ENCODE measurements around the gene PEX10.

Gene PEX10

DNA sequence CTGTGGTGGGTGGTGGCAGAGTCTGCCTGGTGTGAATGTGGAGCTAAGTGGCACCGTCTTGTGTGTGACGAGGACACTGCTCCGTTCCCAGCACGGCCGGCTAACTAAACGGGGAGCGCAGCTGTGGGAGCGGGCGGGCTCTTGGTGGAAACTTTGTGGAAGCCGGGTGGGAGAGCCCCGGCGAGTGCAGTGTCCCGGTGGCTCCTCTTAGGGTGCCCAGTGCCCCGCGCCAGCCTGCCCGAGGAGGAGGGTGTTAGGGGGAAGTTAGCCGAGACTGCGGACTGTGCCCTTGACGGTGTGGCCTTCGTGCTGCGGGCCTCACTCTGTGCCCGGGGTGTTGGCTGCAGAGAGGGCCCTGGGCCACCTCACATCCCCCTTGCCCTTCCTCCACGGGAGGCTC, 9.9 kb downstream of the PEX10 start:
- no peak for DNase-seq

GRCh38 chr1:2400950-2401649, 11.3 kb downstream of the PEX10 start:
- DNase-seq, result no peak

DNA sequence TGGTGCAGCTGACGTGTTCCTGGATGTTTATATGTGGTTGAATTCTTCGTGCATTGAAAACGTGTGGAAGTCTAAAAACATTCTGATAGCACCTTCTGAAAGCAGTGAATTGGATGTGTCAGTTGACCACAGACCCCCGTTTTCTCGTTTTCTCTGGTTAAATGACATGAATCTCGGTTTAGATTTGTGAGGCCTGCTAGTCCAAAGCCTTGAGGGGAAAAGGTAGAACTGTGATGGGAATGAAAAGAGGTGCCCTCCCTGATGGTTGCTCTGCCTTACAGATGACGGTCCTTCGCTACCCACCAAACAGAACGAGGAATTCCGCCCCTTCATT, 11.8 kb downstream of the PEX10 start:
- no peak for DNase-seq

DNA sequence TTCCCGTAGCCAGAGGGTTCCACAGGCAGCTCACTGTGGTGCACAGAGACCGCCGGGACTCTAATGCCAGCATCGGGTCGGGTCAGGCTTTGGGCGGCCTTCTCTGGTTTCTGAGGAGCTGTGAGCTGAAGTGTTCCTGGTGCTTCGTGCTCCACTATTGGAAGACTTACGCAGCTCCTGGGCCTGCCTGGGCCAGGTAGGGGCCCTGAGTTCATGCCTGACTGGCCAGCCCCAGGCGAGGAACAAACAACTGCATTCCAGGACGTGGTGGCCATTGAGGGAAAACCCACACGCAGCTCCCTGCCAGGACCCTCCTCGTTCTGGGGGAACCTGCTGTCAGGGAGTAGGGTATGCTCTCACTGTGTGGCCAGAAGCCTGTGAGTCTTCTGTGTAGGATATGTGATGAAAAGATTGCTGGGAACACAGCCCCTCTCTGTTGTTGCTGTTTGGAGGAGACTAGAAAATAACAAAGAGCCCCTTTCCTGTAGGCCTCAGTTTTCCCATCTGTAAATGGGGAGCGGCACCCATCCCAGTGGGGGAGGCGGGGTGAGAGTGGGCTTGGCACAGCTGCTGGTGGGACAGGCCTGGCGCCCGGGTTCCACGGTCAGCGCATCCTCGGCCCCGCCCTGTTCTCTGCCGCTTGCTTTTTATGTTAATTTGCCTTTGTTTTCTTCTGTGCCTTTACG, 12.3 kb downstream of the PEX10 start:
- no peak for DNase-seq

- DNase-seq, result no peak
These were observed 13.5 kb downstream of the PEX10 start for GRCh38 chr1:2398871-2399270.

DNA sequence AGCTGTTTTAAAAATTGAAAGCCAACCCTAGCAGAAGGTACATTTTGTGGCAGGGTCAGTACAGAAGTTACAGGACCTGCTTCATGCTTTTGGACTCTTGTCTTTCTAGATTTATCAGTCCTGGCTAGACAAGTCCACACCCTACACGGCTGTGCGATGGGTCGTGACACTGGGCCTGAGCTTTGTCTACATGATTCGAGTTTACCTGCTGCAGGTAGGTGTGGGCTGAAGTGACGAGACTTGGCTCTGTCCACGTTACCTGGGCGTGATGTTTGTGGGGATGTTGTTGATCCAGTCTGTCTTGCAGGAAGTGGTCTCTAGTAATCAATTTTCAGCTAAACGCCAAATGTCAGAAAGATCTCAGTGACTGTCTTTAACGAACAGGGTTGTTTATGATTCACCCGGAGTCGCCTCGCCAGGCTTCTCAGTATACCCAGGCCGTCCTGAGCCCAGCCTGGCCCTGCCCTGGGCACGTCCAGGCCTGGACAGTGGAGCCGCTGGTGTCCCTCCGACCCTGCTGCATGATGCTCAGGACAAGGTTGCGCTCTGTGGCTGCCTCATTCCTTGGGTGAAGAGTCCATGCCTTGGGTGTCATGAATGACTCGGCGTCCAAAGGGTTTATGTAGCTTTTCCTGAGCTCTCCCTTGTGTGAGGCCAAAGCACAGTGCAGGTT, 15.2 kb downstream of the PEX10 start:
- no peak for DNase-seq

DNA sequence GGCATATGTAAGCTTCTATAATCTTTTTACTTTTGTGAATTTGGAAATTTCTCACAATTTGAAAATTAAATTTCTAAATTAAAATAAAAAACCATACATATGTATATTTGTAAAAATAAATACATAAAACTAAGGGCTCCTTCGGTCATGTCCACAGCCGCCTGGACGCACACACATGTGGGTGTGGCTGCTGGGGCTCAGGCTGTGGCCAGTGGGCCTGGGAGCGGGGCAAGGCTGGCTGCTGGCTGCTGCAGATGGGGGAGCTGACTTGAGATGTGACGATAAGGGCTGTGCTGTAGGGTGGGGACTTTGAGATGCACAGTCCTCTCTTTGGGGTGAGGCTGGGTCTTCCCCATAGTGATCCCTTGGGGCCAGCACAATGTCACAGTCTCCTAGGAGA, 15.9 kb downstream of the PEX10 start:
- no peak for DNase-seq

GRCh38 chr1:2396059-2396458, 16.3 kb downstream of the PEX10 start:
- DNase-seq, result no peak

DNA sequence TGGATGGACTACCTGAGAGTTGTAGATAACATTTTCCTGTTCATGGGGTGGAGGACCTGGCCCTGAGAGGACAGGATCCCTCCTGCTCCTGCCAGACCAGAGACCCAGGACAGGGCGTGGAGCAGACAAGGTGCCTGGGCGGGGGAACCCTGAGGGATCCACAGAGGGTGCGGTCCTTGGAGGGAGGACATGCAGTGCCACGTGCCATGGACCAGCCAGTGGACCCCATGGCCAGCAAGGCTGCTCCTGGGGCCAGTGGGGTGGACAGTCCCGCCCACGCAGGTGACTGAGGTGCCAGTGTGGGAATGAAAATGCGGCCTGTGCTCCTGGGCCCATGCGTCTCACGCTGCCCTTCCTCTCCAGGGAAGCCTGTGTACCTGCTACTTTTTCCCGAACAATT, 17.1 kb downstream of the PEX10 start:
- DNase-seq, result no peak

DNA sequence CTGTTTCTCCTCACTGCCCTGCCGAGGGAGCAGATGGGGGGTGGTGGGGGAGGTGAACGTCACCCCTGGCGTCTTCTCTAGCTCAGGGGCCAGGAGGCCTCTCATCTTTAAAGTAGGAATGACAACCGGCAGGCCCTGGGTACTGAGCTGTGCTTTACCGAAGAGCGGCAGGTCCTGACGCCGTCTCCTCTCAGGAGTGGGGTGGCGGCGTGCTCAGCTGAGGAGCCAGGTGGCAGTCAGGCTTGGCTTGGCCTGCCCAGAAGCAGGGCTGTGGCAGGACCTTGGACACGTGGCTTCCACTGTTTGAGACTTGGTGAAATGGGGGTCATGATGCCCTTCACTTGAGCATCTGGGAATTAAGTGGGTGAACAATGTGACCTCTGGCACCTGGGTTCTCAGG, 17.6 kb downstream of the PEX10 start:
- DNase-seq, result no peak

GRCh38 chr1:2394220-2394619, 18.1 kb downstream of the PEX10 start:
- DNase-seq, result no peak

DNA sequence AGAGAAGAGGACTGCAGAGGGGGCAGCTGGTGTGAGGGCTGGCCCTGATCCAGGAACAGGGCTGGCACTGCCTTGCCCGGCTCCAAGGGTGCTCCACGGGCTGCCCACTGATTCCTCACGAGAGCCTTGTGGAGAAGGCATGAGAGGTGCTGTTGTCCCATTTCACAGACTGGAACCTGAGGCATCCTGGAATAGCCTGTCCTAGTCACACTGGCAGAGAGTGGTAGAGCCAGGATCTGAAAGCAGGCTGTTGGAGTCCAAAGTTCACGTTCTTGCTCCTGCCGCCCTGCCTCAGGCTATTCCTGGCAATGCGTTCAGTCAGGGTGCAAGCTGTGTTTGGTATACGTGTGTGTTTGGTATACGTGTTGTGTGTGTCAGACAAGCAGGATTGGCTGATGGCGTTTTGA, 18.9 kb downstream of the PEX10 start:
- DNase-seq, result no peak

- DNase-seq, result no peak
These were observed 19.7 kb downstream of the PEX10 start for GRCh38 chr1:2392686-2393085.

DNA sequence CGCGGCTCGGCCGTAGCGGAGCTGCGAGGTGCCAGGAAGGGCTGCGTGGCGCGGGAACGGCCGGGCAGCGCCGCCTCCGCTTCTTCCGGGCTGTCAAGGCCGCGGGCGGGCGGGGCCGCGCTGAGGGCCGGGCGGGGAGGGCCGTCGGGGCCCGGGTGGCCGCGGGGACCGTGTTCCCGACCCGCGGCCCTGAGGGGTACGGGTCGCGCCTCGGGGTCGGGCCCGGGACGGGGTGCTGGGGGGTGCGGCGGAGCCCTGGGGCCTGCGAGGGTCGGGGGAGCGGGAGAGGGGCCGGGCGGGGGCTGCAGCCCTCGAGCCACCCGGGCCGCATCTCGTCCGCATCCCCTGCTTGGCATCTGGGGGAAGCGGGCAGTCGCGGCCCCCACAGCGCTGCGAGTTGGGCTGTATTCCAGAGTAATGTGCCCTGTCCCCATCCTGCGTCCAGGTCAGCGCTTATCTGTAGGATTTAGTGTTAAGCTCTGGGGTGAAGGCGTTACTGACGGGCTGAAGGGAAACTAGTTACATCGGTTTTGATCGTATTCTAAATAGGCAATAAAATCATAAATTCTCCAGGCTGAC, 20.3 kb downstream of the PEX10 start:
- no peak for DNase-seq

DNA sequence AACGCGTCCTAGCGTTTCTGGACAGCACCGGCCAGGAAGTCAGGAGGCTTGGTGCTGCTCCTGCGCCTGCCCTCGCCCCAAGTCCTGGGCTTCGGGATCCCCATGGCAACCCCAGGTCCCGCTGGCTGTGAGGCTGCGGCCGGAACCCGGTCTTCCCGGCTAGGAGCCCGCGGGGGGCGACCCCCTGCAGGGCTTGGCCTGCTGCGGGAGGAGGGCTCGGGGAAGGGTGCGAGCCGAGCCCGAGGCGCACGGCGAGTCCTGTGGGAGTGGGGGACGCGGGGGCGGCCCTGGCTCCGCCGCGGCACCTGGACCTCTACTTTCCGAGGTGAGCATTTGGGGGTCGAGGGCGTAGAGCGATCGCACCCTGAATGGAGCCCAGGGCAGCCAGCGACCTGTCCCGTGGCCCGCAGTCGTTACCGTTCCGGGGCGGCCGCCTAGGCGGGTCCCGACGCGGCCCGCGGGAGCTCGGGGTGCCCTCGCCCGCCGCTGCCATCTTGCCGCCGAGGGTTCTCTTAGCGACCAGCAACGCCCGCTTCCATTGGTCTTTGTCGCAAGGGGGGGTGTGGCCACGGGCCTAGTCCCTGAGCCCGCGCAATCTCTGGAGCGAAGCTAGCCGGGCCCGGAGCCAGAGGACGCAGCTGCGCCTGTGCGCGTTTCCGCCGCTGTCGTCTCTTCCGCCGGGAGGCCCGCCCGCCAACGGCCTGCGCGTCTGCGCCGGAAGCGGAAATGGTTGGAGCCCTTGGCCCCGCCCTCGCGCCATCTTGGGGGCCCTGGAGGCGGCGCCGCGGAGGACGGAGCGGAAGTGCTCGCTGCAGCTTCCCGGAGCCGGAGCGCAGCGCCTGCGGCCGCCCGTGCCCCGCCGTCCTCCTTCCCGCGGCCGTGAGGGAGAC, 21.1 kb downstream of the PEX10 start, which contains the start of the genes MORN1 and RER1:
TSS of gene MORN1 (minus strand) at position 514 of the 890 bp plus-strand sequence. CDS start at position 493, 21 bp downstream.
TSS of gene RER1 (plus strand) at position 801 of the 890 bp plus-strand sequence. CDS start 3,950 bp downstream, outside the sequence.
- DNase-seq, result peak; percentile 64

GRCh38 chr1:2389644-2390043, 22.7 kb downstream of the PEX10 start:
- no peak for DNase-seq

DNA sequence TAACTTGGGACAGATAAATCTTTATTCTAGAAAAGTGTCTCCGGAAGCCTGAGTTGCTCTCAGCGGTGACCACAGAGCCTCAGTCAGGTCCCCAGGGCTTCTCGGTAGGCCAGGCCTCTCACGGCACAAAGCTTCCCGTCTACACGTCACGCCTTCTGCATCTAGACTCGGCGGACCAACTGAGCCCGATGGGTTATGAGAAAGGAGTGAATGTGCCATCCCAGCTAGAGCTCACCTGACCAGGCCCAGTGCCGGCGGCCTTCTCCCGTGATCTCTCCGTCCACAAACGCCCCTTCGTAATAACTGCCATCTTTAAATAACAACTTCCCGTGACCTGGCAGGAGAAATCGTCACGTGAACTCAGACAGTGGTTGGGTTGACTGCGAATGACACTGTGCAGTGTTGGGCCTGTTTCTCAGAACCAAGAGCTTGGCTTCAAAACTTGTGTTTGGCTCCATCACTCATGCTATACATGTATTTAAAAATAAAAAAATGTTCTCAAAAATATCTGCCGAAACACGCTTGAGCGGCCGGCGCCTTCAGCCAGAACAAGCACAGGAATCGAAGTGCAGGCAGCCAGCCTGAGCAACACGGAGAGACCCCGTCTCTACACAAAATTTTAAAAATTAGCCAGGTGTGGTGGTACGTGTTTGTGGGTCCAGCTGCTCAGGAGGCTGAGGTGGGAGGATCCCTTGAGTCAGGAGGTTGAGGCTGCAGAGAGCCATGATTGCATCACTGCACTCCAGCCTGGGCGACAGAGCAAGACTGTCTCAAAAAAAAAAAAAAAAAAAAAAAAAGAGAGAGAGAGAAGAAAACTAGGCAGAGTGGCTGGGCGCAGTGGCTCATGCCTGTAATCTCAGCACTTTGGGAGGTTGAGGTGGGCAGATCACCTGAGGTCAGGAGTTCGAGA, 24.1 kb downstream of the PEX10 start:
- no peak for DNase-seq

DNA sequence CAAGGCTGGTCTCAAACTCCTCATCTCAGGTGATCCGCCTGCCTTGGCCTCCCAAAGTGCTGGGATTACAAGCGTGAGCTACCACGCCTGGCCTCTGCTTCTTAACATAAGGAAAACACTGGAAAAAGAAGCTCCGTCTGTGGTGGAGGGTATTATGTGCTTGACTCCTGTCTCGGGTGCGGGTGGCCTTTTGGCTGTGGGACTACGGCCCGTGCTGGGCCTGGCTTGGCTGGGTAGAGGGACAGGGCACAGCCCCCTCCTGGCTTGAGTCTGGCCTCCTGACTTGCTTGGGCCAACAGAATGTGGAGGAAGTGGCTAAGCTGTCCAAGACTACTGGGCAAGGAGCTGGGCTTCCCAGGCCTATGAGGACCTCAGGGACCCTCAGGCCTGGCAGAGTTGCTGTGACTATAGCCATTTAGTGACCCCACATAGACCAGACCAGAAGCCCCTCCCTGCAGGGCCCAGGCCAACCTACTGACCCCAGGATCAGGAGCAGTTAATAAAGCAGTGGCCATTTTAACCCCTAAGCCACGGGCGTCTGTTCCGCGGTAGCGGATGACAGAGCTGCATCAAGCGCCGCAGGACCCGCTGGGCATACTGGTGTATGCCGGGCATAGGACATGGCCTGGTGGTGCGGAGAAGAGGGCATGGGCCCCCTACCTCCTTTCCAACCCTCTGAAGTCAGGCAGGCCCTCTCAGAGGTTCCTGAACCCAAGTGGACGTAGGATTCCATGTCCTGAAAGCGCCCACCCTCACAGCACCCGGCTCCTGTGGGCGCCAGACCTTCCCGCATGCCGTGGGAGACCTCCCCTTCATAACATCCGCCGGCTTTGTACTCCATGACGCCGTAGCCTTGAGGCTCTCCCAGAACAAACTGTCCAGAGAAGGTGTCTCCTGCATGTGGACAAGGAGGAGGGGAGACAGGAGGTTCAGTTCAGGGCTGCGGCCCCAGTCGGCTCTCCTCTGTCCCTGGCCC, 25.4 kb downstream of the PEX10 start:
- DNase-seq, result no peak

DNA sequence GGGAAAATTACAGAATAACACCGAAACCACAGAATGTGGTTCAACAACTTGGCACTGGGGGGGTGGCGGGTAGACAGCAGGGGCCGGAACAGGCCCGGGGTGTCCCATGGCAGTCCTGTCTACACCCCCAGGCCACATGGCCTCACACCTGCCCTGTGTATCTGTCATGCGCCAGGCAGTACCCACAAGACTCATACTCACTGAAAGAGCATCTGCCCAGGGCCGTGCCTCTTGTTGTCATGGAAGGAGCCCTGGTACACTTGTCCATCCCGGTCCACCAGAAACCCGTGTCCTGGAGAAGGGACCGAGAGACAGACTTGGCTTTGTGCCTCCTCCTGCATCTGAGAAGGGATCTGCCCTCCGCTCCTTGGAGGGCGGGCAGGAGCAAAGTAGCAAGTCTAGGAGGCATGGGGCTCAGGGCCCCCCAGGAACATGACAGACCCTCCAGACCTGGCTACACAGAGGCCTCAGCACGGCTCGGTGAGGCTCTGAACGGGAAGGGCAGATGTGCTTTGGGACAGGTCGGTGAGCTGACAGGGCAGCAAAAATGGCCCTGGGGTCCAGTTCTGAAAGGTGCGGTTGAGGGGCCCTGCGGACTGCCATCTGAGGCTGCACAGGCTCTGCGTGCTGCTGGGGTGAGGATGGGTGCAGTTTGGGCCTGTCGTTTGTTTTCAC, 26.6 kb downstream of the PEX10 start:
- DNase-seq, result no peak
